ENCODE results near the gene ATRIP. TPM values are rescaled to one million over a fixed set of nuclear protein-coding genes. Genes with fewer than 3 reads are reported as not detected.

ATRIP gene
- total and polyA plus RNA-seq, 4 donors: 4.0 to 7.5 (median 5.7) TPM

DNA sequence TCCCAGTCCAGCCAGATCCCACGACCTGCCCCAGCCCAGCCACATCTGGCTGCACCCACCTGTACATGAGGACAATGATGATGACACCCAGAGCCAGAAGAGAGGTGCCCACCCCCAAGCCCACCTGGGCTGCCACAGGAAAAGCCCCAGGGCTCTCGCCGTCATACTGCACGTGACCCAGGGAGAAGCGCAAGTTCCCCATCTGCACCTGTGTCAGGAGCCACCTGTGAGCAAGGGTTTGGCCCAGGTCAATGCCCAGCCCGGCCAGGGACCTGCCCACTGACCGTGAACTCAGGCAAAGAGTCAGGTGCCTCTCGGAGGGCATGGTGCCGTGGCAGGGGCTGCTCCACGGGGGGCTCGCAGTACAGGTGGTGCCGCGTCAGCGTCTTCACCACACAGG is 32.9 kb upstream of the ATRIP start:
- Histone ChIP-seq H3K27me3 (ENCODE audit: control insufficient read depth in 1 of 2, insufficient read depth in 2 of 2, low read length in 1 of 2) (no peaks in the 10 kb centered on the region), H3K4me3 (ENCODE audit: low read length in 2 of 2) (no peak overlapping the region), H3K4me1 (ENCODE audit: control insufficient read depth in 1 of 2, insufficient read depth in 2 of 2, low read length in 2 of 2) (no peaks in the 10 kb centered on the region), H3K27ac (ENCODE audit: low read depth in 1 of 2, low read length in 2 of 2) (peak overlapping the region; percentile 0 to 15), H3K36me3 (ENCODE audit: control insufficient read depth in 1 of 2, insufficient read depth in 2 of 2, low read length in 1 of 2) (peaks cover 0 to 25% of the 10 kb centered on the region in 2 donors), H3K9me3 (ENCODE audit: control insufficient read depth, low read length) (no peaks in the 10 kb centered on the region)
- DNase-seq (peak; percentile 46 to 75), ATAC-seq (ENCODE audit: low FRiP score) (no peak)
- intact Hi-C loops (cut with DNase I): no loop called here
- WGBS, 2 donors: 83 to 87% methylated on average over 14 of the region's 14 CpGs

DNA sequence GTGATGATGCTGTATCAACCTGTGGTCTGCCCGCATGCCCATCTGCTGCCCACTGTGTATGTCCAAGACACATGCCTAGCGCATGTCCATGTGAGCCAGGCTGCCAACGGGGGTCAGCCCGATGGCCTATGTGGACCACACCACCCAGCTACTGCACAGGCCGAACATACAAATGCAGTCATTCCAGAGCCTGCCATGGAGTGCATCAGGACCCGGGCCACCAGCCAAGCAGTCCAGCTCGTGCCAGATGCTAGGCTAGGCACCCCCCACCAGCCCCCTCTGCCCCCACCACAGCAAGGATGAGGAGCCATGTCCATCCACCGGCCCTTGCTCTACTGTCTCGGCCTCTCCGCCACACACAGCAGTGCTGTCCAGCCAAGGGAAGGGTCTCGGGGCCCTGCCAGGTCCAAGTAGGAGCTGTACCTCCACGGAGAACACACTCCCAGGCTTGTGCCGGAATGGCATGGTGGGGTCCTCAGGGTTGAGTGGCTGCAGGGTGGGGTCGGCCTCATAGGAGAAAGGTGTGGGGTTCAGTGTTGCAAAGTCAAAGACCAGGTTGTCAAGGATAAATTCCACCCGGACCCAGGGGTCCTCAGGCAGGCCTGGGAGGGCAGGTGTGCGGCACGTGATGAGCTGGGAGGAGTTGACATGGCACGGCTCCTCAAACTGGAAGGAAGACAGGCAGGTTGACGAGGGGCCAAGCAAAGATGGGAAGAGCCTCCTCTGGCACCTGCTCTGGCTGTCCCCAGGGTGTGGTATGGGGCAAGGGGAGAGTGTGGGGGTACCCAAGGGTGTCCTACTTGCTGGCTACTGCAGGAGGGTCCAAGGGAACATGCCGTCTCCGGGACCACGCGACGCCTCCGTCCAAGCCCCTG is 31.9 kb upstream of the ATRIP start:
- intact Hi-C loops (cut with DNase I): no loop called here
- Histone ChIP-seq H3K9me3 (ENCODE audit: control insufficient read depth, low read length) (no peaks in the 10 kb centered on the region), H3K36me3 (ENCODE audit: control insufficient read depth in 1 of 2, insufficient read depth in 2 of 2, low read length in 1 of 2) (peaks cover 0 to 23% of the 10 kb centered on the region in 2 donors), H3K27ac (ENCODE audit: low read depth in 1 of 2, low read length in 2 of 2) (peak overlapping the region in 1 of 2 donors; percentile 15), H3K4me3 (ENCODE audit: low read length in 2 of 2) (no peak overlapping the region), H3K4me1 (ENCODE audit: control insufficient read depth in 1 of 2, insufficient read depth in 2 of 2, low read length in 2 of 2) (no peaks in the 10 kb centered on the region), H3K27me3 (ENCODE audit: control insufficient read depth in 1 of 2, insufficient read depth in 2 of 2, low read length in 1 of 2) (no peaks in the 10 kb centered on the region)
- ATAC-seq (ENCODE audit: low FRiP score): no peak
- peak; percentile 52 to 75 for DNase-seq
- 61 to 64% methylated on average over 25 of the region's 25 CpGs for WGBS, 2 donors

DNA sequence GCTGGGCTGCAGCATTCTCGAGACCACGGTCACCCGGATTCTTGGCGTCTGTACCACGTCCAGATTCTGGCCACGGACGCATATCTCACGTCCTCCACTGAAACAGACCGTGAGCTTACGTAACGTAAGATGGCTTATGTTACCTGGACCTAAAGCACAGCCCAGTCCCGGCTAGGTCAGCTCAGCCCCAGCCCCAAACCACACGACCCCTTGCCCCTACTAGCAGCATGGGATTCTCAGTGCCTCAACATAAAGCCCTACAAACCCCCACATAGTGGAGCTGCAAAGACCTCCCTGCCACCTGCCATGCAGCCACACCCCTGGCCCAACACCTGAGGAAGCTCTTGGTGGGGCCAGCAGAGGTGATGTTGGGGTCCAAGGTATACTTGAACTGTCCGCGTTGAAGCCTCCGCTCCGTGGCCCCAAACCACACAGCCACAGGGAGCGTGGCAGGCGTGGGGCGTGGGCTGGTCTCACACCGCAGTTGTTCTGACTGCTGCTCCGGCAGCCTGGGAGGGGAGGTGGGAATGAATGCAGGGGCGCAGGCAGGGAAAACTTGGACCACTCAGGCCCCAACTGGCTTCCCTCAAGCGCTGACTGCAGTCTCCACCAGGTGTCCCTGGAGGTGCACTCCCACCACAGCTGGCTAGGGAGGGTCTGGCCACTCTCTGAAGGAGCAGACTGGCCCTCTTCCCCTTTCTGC is 31.1 kb upstream of the ATRIP start:
- H3K36me3 ChIP-seq (ENCODE audit: control insufficient read depth in 1 of 2, insufficient read depth in 2 of 2, low read length in 1 of 2): peaks cover 0 to 18% of the 10 kb centered on the region in 2 donors
- H3K9me3 ChIP-seq (ENCODE audit: control insufficient read depth, low read length): no peaks in the 10 kb centered on the region
- H3K27ac ChIP-seq (ENCODE audit: low read depth in 1 of 2, low read length in 2 of 2): no peak overlapping the region
- no peak overlapping the region for H3K4me3 ChIP-seq (ENCODE audit: low read length in 2 of 2)
- DNase-seq (peak; percentile 44 to 71), ATAC-seq (ENCODE audit: low FRiP score) (no peak)
- H3K27me3 ChIP-seq (ENCODE audit: control insufficient read depth in 1 of 2, insufficient read depth in 2 of 2, low read length in 1 of 2): no peaks in the 10 kb centered on the region
- H3K4me1 ChIP-seq (ENCODE audit: control insufficient read depth in 1 of 2, insufficient read depth in 2 of 2, low read length in 2 of 2): no peaks in the 10 kb centered on the region
- WGBS, 2 donors: 79 to 80% methylated on average over 24 of the region's 24 CpGs
- intact Hi-C loops (cut with DNase I): no loop called here

DNA sequence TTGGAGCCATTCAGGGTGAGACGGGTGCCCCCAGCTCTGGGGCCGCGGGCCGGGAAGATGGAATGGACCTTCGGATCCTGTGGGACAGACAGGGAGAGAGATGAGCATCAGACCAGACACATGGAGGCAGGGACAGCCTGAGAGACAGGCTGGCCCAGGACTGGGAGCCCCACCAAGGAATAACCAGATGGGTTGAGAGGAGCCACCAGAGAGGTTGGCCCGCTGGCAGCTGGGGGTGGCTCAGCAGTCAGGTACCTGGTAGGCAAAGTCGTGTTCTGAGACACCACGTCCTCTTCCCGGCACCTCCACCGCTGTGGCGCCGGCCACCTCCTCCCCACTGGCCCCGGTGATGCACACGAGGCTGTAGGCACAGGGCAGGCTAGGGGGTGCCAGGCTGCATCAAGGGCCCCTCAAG is 30.4 kb upstream of the ATRIP start:
- ATAC-seq (ENCODE audit: low FRiP score) (no peak), DNase-seq (peak in 1 of 2 donors; percentile 35)
- Histone ChIP-seq H3K27ac (ENCODE audit: low read depth in 1 of 2, low read length in 2 of 2) (no peak overlapping the region), H3K4me1 (ENCODE audit: control insufficient read depth in 1 of 2, insufficient read depth in 2 of 2, low read length in 2 of 2) (no peaks in the 10 kb centered on the region), H3K4me3 (ENCODE audit: low read length in 2 of 2) (no peak overlapping the region), H3K36me3 (ENCODE audit: control insufficient read depth in 1 of 2, insufficient read depth in 2 of 2, low read length in 1 of 2) (peaks cover 0 to 16% of the 10 kb centered on the region in 2 donors), H3K9me3 (ENCODE audit: control insufficient read depth, low read length) (no peaks in the 10 kb centered on the region), H3K27me3 (ENCODE audit: control insufficient read depth in 1 of 2, insufficient read depth in 2 of 2, low read length in 1 of 2) (no peaks in the 10 kb centered on the region)
- intact Hi-C loops (cut with DNase I): no loop called here
- 90% methylated on average over 14 of the region's 14 CpGs for WGBS, 2 donors

DNA sequence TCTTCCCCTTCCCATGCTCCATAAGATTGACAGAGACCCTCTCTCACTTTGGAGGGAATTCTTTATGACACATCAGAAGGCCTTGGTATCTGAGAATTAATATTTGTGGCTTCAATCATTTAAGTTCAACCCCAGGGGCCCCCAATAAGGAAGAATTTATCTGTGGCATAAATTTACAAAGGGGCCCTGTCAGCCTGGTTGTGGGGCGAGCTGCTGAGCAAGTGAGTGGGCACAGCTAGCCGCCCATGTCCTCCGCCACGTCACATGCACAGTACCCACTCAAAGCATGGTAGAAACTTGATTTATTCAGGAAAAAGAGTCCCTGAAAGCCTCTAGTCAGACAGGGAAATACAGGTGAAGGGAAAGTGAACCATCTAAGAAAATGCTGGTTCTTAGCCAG is 30.0 kb upstream of the ATRIP start:
- H3K27ac ChIP-seq (ENCODE audit: low read depth in 1 of 2, low read length in 2 of 2): no peak overlapping the region
- DNase-seq (peak in 1 of 2 donors; percentile 6), ATAC-seq (ENCODE audit: low FRiP score) (no peak)
- H3K36me3 ChIP-seq (ENCODE audit: control insufficient read depth in 1 of 2, insufficient read depth in 2 of 2, low read length in 1 of 2): peaks cover 0 to 16% of the 10 kb centered on the region in 2 donors
- intact Hi-C loops (cut with DNase I): no loop called here
- WGBS, 2 donors: 93 to 94% methylated on average over 4 of the region's 4 CpGs
- no peaks in the 10 kb centered on the region for H3K4me1 ChIP-seq (ENCODE audit: control insufficient read depth in 1 of 2, insufficient read depth in 2 of 2, low read length in 2 of 2)
- H3K27me3 ChIP-seq (ENCODE audit: control insufficient read depth in 1 of 2, insufficient read depth in 2 of 2, low read length in 1 of 2): no peaks in the 10 kb centered on the region
- H3K9me3 ChIP-seq (ENCODE audit: control insufficient read depth, low read length): no peaks in the 10 kb centered on the region
- H3K4me3 ChIP-seq (ENCODE audit: low read length in 2 of 2): no peak overlapping the region

DNA sequence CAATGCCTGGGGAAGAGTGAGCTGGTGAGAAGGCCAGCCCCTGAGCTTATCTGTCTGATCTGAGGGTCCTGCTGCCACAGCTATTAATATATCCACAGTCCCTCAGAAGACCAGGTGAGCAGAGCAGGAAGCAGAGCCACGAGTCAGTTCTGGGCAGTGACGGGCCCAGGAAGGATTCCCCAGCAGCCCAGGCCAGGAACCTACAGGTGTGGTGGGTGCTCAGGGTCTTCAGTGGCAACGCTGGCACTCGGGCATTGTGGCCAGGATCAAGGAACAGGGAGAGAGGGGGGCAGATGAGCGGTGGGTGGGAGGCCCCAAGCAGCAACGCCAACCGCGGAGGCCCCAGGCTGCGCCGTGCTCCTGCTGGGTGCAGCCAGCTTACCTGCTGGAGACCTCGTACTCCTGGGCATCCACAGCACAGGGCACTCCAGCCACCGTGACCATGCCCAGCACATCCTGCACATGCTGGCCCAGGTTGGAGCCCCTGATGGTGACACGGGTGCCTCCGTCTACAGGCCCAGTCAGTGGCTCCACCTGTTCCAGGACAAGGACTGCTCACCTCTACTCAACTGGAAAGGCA is 28.9 kb upstream of the ATRIP start:
- ATAC-seq (ENCODE audit: low FRiP score) (no peak), DNase-seq (peak in 1 of 2 donors; percentile 22)
- WGBS, 2 donors: 90% methylated on average over 8 to 14 of the region's 14 CpGs
- Histone ChIP-seq H3K36me3 (ENCODE audit: control insufficient read depth in 1 of 2, insufficient read depth in 2 of 2, low read length in 1 of 2) (peaks cover 0 to 9% of the 10 kb centered on the region in 2 donors), H3K4me3 (ENCODE audit: low read length in 2 of 2) (no peak overlapping the region), H3K4me1 (ENCODE audit: control insufficient read depth in 1 of 2, insufficient read depth in 2 of 2, low read length in 2 of 2) (no peaks in the 10 kb centered on the region), H3K9me3 (ENCODE audit: control insufficient read depth, low read length) (no peaks in the 10 kb centered on the region), H3K27me3 (ENCODE audit: control insufficient read depth in 1 of 2, insufficient read depth in 2 of 2, low read length in 1 of 2) (no peaks in the 10 kb centered on the region), H3K27ac (ENCODE audit: low read depth in 1 of 2, low read length in 2 of 2) (no peak overlapping the region)
- intact Hi-C loops (cut with DNase I): no loop called here

- no peak overlapping the region for H3K4me3 ChIP-seq (ENCODE audit: low read length in 2 of 2)
- H3K36me3 ChIP-seq (ENCODE audit: control insufficient read depth in 1 of 2, insufficient read depth in 2 of 2, low read length in 1 of 2): peaks cover 0 to 8% of the 10 kb centered on the region in 2 donors
- 88 to 90% methylated on average over 17 of the region's 17 CpGs for WGBS, 2 donors
Measured at GRCh38 chr3:48418140-48418539, 28.4 kb upstream of the ATRIP start.

GRCh38 chr3:48418651-48419050 is 27.9 kb upstream of the ATRIP start:
- intact Hi-C loops (cut with DNase I): no loop called here
- 71 to 80% methylated on average over 9 of the region's 9 CpGs for WGBS, 2 donors
- DNase-seq (no peak), ATAC-seq (ENCODE audit: low FRiP score) (no peak)
- Histone ChIP-seq H3K9me3 (ENCODE audit: control insufficient read depth, low read length) (no peaks in the 10 kb centered on the region), H3K27me3 (ENCODE audit: control insufficient read depth in 1 of 2, insufficient read depth in 2 of 2, low read length in 1 of 2) (no peaks in the 10 kb centered on the region), H3K36me3 (ENCODE audit: control insufficient read depth in 1 of 2, insufficient read depth in 2 of 2, low read length in 1 of 2) (peaks cover 0 to 8% of the 10 kb centered on the region in 2 donors), H3K27ac (ENCODE audit: low read depth in 1 of 2, low read length in 2 of 2) (no peak overlapping the region), H3K4me3 (ENCODE audit: low read length in 2 of 2) (no peak overlapping the region), H3K4me1 (ENCODE audit: control insufficient read depth in 1 of 2, insufficient read depth in 2 of 2, low read length in 2 of 2) (no peaks in the 10 kb centered on the region)

More at GRCh38 chr3:48418140-48418539, 28.4 kb upstream of the ATRIP start:
- no peak overlapping the region for H3K27ac ChIP-seq (ENCODE audit: low read depth in 1 of 2, low read length in 2 of 2)
- H3K4me1 ChIP-seq (ENCODE audit: control insufficient read depth in 1 of 2, insufficient read depth in 2 of 2, low read length in 2 of 2): no peaks in the 10 kb centered on the region
- ATAC-seq (ENCODE audit: low FRiP score): no peak
- no peaks in the 10 kb centered on the region for H3K27me3 ChIP-seq (ENCODE audit: control insufficient read depth in 1 of 2, insufficient read depth in 2 of 2, low read length in 1 of 2)
- DNase-seq: no peak
- intact Hi-C loops (cut with DNase I): no loop called here
- no peaks in the 10 kb centered on the region for H3K9me3 ChIP-seq (ENCODE audit: control insufficient read depth, low read length)

All from aorta (tissue), 5 donors.